ENCODE measurements around the gene ZDHHC23.

The ZDHHC23 gene

GRCh38 chr3:113947372-113948014 lies at the start of gene ZDHHC23:
Gene ZDHHC23 (plus strand): TSS chr3:113948013. CDS start chr3:113948803, 790 bp downstream.
- DNase-seq (ENCODE audit: low read depth) = no peak
- H3K4me3 ChIP-seq (ENCODE audit: low read depth, low read length) = peak within 1 kb of the TSS; percentile 59

- no peak overlapping the region for H3K4me3 ChIP-seq (ENCODE audit: low read depth, low read length)
- peak; percentile 7 for DNase-seq (ENCODE audit: low read depth)
Observed at GRCh38 chr3:113898892-113899291, 48.9 kb upstream of the ZDHHC23 start.

- DNase-seq (ENCODE audit: low read depth) = no peak
- H3K4me3 ChIP-seq (ENCODE audit: low read depth, low read length) = no peak overlapping the region
Observed at GRCh38 chr3:113906568-113907140, 41.2 kb upstream of the ZDHHC23 start.

GRCh38 chr3:113908133-113908532 lies 39.7 kb upstream of the ZDHHC23 start:
- no peak overlapping the region for H3K4me3 ChIP-seq (ENCODE audit: low read depth, low read length)
- no peak for DNase-seq (ENCODE audit: low read depth)

GRCh38 chr3:113910966-113911365 lies 36.8 kb upstream of the ZDHHC23 start:
- no peak overlapping the region for H3K4me3 ChIP-seq (ENCODE audit: low read depth, low read length)
- no peak for DNase-seq (ENCODE audit: low read depth)

GRCh38 chr3:113912552-113913236 lies 35.1 kb upstream of the ZDHHC23 start:
- DNase-seq (ENCODE audit: low read depth) = peak; percentile 14
- no peak overlapping the region for H3K4me3 ChIP-seq (ENCODE audit: low read depth, low read length)

GRCh38 chr3:113914646-113915045 lies 33.2 kb upstream of the ZDHHC23 start:
- peak; percentile 31 for DNase-seq (ENCODE audit: low read depth)
- no peak overlapping the region for H3K4me3 ChIP-seq (ENCODE audit: low read depth, low read length)

GRCh38 chr3:113927556-113927955 lies 20.3 kb upstream of the ZDHHC23 start:
- no peak for DNase-seq (ENCODE audit: low read depth)
- no peak overlapping the region for H3K4me3 ChIP-seq (ENCODE audit: low read depth, low read length)

GRCh38 chr3:113946831-113947230 lies 982 bp upstream of the ZDHHC23 start:
- no peak for DNase-seq (ENCODE audit: low read depth)
- H3K4me3 ChIP-seq (ENCODE audit: low read depth, low read length) = no peak overlapping the region

- peak overlapping the region; percentile 59 for H3K4me3 ChIP-seq (ENCODE audit: low read depth, low read length)
- DNase-seq (ENCODE audit: low read depth) = no peak
Observed at GRCh38 chr3:113948015-113948917, 453 bp downstream of the ZDHHC23 start.

GRCh38 chr3:113952921-113953320 lies 5.1 kb downstream of the ZDHHC23 start:
- no peak for DNase-seq (ENCODE audit: low read depth)
- H3K4me3 ChIP-seq (ENCODE audit: low read depth, low read length) = no peak overlapping the region

GRCh38 chr3:113953677-113954076 lies 5.9 kb downstream of the ZDHHC23 start:
- no peak overlapping the region for H3K4me3 ChIP-seq (ENCODE audit: low read depth, low read length)
- DNase-seq (ENCODE audit: low read depth) = no peak

GRCh38 chr3:113954091-113954685 lies 6.4 kb downstream of the ZDHHC23 start:
- DNase-seq (ENCODE audit: low read depth) = no peak
- H3K4me3 ChIP-seq (ENCODE audit: low read depth, low read length) = no peak overlapping the region

- no peak for DNase-seq (ENCODE audit: low read depth)
- no peak overlapping the region for H3K4me3 ChIP-seq (ENCODE audit: low read depth, low read length)
Observed at GRCh38 chr3:113963879-113964278, 16.1 kb downstream of the ZDHHC23 start.

- H3K4me3 ChIP-seq (ENCODE audit: low read depth, low read length) = no peak overlapping the region
- DNase-seq (ENCODE audit: low read depth) = no peak
Observed at GRCh38 chr3:113966172-113966571, 18.4 kb downstream of the ZDHHC23 start.

GRCh38 chr3:113968986-113969385 lies 21.2 kb downstream of the ZDHHC23 start:
- no peak overlapping the region for H3K4me3 ChIP-seq (ENCODE audit: low read depth, low read length)
- DNase-seq (ENCODE audit: low read depth) = no peak

GRCh38 chr3:113977822-113978221 lies 30.0 kb downstream of the ZDHHC23 start:
- no peak overlapping the region for H3K4me3 ChIP-seq (ENCODE audit: low read depth, low read length)

GRCh38 chr3:113979916-113980315 lies 32.1 kb downstream of the ZDHHC23 start:
- DNase-seq (ENCODE audit: low read depth) = no peak
- H3K4me3 ChIP-seq (ENCODE audit: low read depth, low read length) = no peak overlapping the region

More at GRCh38 chr3:113977822-113978221, 30.0 kb downstream of the ZDHHC23 start:
- DNase-seq (ENCODE audit: low read depth) = no peak

- DNase-seq (ENCODE audit: low read depth) = no peak
- H3K4me3 ChIP-seq (ENCODE audit: low read depth, low read length) = no peak overlapping the region
Observed at GRCh38 chr3:113981803-113982202, 34.0 kb downstream of the ZDHHC23 start.

All from skeletal muscle cell (primary cell).